ENCODE data around the gene SF3B5. TPM values are rescaled to one million over a fixed set of nuclear protein-coding genes. Genes with fewer than 3 reads are reported as not detected.

The SF3B5 gene
- total RNA-seq, 2 donors from 2014 or later: 198 to 212 TPM

GRCh38 chr6:144104488-144104887 is 9.1 kb upstream of the SF3B5 start:
- TF ChIP-seq POLR2A (IDR thresholded peaks at IDR 0.05): no peak
- TF ChIP-seq CTCF (IDR thresholded peaks at IDR 0.05): no peak
- no peak for TF ChIP-seq POLR2AphosphoS5 (IDR thresholded peaks at IDR 0.05)
- Histone ChIP-seq H3K36me3 (no peaks in the 10 kb centered on the region), H3K27ac (no peak overlapping the region), H3K27me3 (replicated peaks; ENCODE audit: insufficient read depth) (no peaks in the 10 kb centered on the region), H3K4me1 (replicated peaks) (no peaks in the 10 kb centered on the region), H3K9me3 (no peaks in the 10 kb centered on the region), H3K4me3 (no peak overlapping the region)
- intact Hi-C loops (cut with DNase I): loop anchor here (2.0 kb wide), 1 partner anchor 378 kb away; no protein-coding TSS in a partner anchor
- 43% methylated on average over 4 of the region's 4 CpGs for WGBS
- no peak for DNase-seq (ENCODE audit: low spot score)

GRCh38 chr6:144103026-144103563 is 7.7 kb upstream of the SF3B5 start:
- H3K27ac ChIP-seq: no peak overlapping the region
- H3K27me3 ChIP-seq (replicated peaks; ENCODE audit: insufficient read depth): no peaks in the 10 kb centered on the region
- H3K4me1 ChIP-seq (replicated peaks): no peaks in the 10 kb centered on the region
- intact Hi-C loops (cut with DNase I): no loop called here
- no peak for DNase-seq (ENCODE audit: low spot score)
- no peaks in the 10 kb centered on the region for H3K36me3 ChIP-seq
- no peak for TF ChIP-seq CTCF (IDR thresholded peaks at IDR 0.05)
- TF ChIP-seq POLR2AphosphoS5 (IDR thresholded peaks at IDR 0.05): no peak
- no peak for TF ChIP-seq POLR2A (IDR thresholded peaks at IDR 0.05)
- H3K4me3 ChIP-seq: no peak overlapping the region
- H3K9me3 ChIP-seq: no peaks in the 10 kb centered on the region
- WGBS: 74% methylated on average over 4 of the region's 4 CpGs

GRCh38 chr6:144098993-144099392 is 3.6 kb upstream of the SF3B5 start:
- no peak overlapping the region for H3K4me3 ChIP-seq
- H3K27me3 ChIP-seq (replicated peaks; ENCODE audit: insufficient read depth): no peaks in the 10 kb centered on the region
- no peaks in the 10 kb centered on the region for H3K36me3 ChIP-seq
- TF ChIP-seq POLR2A (IDR thresholded peaks at IDR 0.05): no peak
- TF ChIP-seq CTCF (IDR thresholded peaks at IDR 0.05): no peak
- no peak for TF ChIP-seq POLR2AphosphoS5 (IDR thresholded peaks at IDR 0.05)
- intact Hi-C loops (cut with DNase I): loop anchor here (5.0 kb wide), 2 partner anchors 118 to 188 kb away; partner anchors contain the start of gene UTRN
- WGBS: 90% methylated on average over 3 of the region's 3 CpGs
- H3K4me1 ChIP-seq (replicated peaks): peaks cover 4% of the 10 kb centered on the region
- H3K27ac ChIP-seq: no peak overlapping the region
- no peaks in the 10 kb centered on the region for H3K9me3 ChIP-seq
- DNase-seq (ENCODE audit: low spot score): no peak

- 1% methylated on average over 19 of the region's 19 CpGs for WGBS
Observed at GRCh38 chr6:144094731-144095133, 641 bp downstream of the SF3B5 start.

GRCh38 chr6:144093658-144094057 is 1.7 kb downstream of the SF3B5 start:
- no peak overlapping the region for H3K4me3 ChIP-seq
- no peaks in the 10 kb centered on the region for H3K9me3 ChIP-seq
- WGBS: 98% methylated on average over 7 of the region's 7 CpGs
- H3K27me3 ChIP-seq (replicated peaks; ENCODE audit: insufficient read depth): no peaks in the 10 kb centered on the region
- no peak for DNase-seq (ENCODE audit: low spot score)
- H3K27ac ChIP-seq: no peak overlapping the region
- intact Hi-C loops (cut with DNase I): no loop called here
- no peaks in the 10 kb centered on the region for H3K36me3 ChIP-seq
- TF ChIP-seq POLR2A (IDR thresholded peaks at IDR 0.05) (no peak), CTCF (IDR thresholded peaks at IDR 0.05) (no peak), POLR2AphosphoS5 (IDR thresholded peaks at IDR 0.05) (no peak)
- peaks cover 4% of the 10 kb centered on the region for H3K4me1 ChIP-seq (replicated peaks)

More at GRCh38 chr6:144094731-144095133, 641 bp downstream of the SF3B5 start:
- Histone ChIP-seq H3K36me3 (no peaks in the 10 kb centered on the region), H3K4me1 (replicated peaks) (peaks cover 4% of the 10 kb centered on the region), H3K9me3 (no peaks in the 10 kb centered on the region), H3K4me3 (peak overlapping the region; percentile 69 to 83), H3K27ac (peak overlapping the region; percentile 73 to 82), H3K27me3 (replicated peaks; ENCODE audit: insufficient read depth) (no peaks in the 10 kb centered on the region)
- no peak for DNase-seq (ENCODE audit: low spot score)
- TF ChIP-seq POLR2A (IDR thresholded peaks at IDR 0.05): no peak
- intact Hi-C loops (cut with DNase I): loop anchor here (5.0 kb wide), 2 partner anchors 123 to 193 kb away; partner anchors contain the start of gene UTRN

Measured in prostate gland (tissue), 2 donors.